ENCODE data around the gene NBEA. TPM values are rescaled to one million over a fixed set of nuclear protein-coding genes. Genes with fewer than 3 reads are reported as not detected.
"Not testable (repeated sequence)": the region's sequence is repeated elsewhere in the genome, so short reads cannot be mapped to it uniquely, and the experiment has no call there.

The NBEA gene
- total RNA-seq, 1 donor from 2014 or later: 10.8 TPM

DNA sequence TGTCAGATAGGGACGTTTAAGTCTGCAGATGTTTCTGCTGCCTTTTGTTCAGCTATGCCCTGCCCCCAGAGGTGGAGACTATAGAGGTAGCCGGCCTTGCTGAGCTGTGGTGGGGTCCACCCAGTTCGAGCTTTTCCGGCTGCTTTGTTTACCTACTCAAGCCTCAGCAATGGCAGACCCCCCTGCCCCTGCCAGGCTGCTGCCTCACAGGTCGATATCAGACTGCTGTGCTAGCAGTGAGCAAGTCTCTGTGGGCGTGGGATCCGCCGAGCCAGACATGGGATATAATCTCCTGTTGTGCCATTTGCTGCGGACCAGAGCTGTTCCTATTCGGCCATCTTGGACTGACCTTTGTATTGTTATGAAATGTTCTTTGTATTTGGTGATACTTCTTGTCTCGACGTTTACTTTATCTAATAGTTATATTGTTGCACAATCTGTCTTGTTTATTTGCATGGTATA is 46.3 kb downstream of the NBEA start:
- Mint-ChIP-seq H3K9me3 (peaks cover 23% of the 10 kb centered on the region), H3K4me1 (no peaks in the 10 kb centered on the region), H3K4me3 (no peak overlapping the region), H3K27ac (ENCODE audit: unreplicated experiment) (no peak overlapping the region), H3K27me3 (ENCODE audit: low read depth) (no peaks in the 10 kb centered on the region), H3K36me3 (ENCODE audit: low read depth) (peaks cover 44% of the 10 kb centered on the region)
- TF ChIP-seq, protein P1, sequence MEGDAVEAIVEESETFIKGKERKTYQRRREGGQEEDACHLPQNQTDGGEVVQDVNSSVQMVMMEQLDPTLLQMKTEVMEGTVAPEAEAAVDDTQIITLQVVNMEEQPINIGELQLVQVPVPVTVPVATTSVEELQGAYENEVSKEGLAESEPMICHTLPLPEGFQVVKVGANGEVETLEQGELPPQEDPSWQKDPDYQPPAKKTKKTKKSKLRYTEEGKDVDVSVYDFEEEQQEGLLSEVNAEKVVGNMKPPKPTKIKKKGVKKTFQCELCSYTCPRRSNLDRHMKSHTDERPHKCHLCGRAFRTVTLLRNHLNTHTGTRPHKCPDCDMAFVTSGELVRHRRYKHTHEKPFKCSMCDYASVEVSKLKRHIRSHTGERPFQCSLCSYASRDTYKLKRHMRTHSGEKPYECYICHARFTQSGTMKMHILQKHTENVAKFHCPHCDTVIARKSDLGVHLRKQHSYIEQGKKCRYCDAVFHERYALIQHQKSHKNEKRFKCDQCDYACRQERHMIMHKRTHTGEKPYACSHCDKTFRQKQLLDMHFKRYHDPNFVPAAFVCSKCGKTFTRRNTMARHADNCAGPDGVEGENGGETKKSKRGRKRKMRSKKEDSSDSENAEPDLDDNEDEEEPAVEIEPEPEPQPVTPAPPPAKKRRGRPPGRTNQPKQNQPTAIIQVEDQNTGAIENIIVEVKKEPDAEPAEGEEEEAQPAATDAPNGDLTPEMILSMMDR (conservative IDR thresholded peaks at IDR 0.05): no peak
- no peak for DNase-seq (ENCODE audit: low read depth, low spot score)

DNA sequence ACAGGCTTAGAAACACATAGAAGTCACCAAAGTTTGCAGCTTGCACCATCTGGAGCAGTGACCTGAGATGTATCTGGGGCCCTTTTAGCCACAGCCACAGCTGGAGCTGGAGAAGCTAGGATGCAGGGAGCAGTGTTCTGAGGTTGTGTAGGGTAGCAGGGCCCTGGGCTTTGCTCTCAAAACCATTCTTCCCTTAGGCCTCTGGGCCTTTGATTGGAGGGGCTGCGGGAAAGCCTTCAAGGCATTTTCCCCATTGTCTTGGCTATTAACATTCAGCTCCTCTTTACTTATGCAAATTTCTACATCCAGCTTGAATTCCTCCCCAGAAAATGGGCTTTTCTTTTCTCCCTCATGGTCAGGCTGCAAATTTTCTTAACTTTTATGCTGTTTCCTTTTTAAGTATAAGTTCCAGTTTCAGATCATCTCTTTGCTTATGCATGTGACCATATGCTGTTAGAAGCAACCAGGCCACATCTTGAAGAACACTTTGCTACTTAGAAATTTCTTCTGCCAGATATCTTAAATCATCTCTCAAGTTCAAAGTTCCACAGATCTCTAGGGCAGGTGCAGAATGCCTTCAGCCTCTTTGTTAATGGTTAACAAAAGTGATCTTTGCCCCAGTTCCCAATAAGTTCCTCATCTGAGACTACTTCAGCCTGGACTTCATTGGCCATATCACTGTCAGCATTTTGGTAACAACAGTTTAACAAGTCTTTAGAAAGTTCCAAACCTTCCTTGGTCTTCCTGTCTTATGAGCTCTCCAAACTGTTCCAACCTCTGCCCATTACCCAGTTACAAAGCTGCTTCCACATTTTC is 48.5 kb downstream of the NBEA start:
- H3K4me1 Mint-ChIP-seq: no peaks in the 10 kb centered on the region
- H3K27me3 Mint-ChIP-seq (ENCODE audit: low read depth): no peaks in the 10 kb centered on the region
- no peak overlapping the region for H3K27ac Mint-ChIP-seq (ENCODE audit: unreplicated experiment)
- H3K36me3 Mint-ChIP-seq (ENCODE audit: low read depth): peaks cover 36% of the 10 kb centered on the region
- no peak overlapping the region for H3K4me3 Mint-ChIP-seq
- H3K9me3 Mint-ChIP-seq: peaks cover 23% of the 10 kb centered on the region
- TF ChIP-seq, protein P1 (conservative IDR thresholded peaks at IDR 0.05): no peak
- no peak for DNase-seq (ENCODE audit: low read depth, low spot score)

DNA sequence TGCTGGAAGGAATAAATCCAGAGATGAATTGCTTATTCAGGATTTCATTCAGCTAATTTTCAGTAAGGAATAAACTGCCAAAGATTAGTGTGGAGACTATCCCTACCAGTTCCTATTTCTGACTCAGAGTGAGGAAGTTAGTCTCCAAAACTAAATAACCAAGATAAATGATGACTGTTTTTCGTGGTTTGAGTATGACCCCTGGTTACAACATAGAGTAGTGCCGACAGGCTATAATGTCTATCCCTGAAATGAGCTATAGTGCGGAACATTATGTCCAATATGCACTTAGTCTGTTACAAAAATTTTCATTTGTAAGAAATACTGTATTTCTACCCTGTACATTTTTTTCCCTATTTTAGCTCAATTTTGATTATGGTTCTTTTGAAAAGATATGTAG is 51.4 kb downstream of the NBEA start:
- Mint-ChIP-seq H3K27ac (ENCODE audit: unreplicated experiment) (no peak overlapping the region), H3K9me3 (peaks cover 15% of the 10 kb centered on the region), H3K36me3 (ENCODE audit: low read depth) (peaks cover 23% of the 10 kb centered on the region), H3K27me3 (ENCODE audit: low read depth) (no peaks in the 10 kb centered on the region), H3K4me1 (no peaks in the 10 kb centered on the region), H3K4me3 (no peak overlapping the region)
- TF ChIP-seq, protein P1 (conservative IDR thresholded peaks at IDR 0.05): no peak
- no peak for DNase-seq (ENCODE audit: low read depth, low spot score)

DNA sequence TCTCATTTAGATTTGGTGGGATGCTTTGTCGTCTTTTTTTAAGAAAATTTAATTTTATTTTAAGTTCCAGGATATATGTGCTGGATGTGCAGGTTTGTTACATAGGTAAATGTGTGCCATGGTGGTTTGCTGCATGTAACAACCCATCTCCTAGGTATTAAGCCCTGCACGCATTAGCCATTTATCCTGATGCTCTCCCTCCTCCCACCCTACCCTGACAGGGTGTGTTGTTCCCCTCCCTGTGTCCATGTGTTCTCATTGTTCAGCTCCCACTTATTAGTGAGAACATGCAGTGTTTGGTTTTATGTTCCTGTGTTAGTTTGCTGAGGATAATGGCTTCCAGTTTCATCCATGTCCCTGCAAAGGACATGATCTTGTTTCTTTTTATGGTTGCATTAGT is 61.7 kb downstream of the NBEA start:
- H3K4me3 Mint-ChIP-seq; DNase-seq (ENCODE audit: low read depth, low spot score); H3K36me3 Mint-ChIP-seq (ENCODE audit: low read depth); H3K27ac Mint-ChIP-seq (ENCODE audit: unreplicated experiment); H3K4me1 Mint-ChIP-seq; H3K27me3 Mint-ChIP-seq (ENCODE audit: low read depth); H3K9me3 Mint-ChIP-seq: not testable (repeated sequence)

DNA sequence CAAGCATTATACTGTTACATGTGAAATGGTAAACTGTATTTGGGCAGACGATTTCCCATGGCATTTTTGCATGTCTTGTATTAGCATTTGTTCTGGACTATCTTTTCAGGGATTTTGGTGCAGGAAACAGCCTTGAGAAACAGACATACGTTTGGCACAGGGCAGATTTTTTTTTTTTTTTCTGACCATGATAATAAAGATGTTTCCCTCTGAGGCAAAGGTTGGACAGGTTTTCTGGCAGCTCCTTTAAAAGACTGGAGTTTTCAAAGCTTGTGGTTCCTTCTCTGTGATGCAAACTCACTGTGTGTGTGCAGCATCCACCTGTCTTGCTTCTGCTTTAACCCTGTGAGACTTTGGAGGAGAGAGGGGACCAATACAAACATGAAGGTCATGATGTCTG is 63.0 kb downstream of the NBEA start:
- TF ChIP-seq, protein P1 (conservative IDR thresholded peaks at IDR 0.05): no peak
- H3K36me3 Mint-ChIP-seq (ENCODE audit: low read depth): no peaks in the 10 kb centered on the region
- DNase-seq (ENCODE audit: low read depth, low spot score): no peak
- peaks cover 4% of the 10 kb centered on the region for H3K9me3 Mint-ChIP-seq
- H3K27me3 Mint-ChIP-seq (ENCODE audit: low read depth): no peaks in the 10 kb centered on the region
- H3K4me3 Mint-ChIP-seq: no peak overlapping the region
- H3K4me1 Mint-ChIP-seq: peaks cover 3% of the 10 kb centered on the region
- H3K27ac Mint-ChIP-seq (ENCODE audit: unreplicated experiment): no peak overlapping the region

DNA sequence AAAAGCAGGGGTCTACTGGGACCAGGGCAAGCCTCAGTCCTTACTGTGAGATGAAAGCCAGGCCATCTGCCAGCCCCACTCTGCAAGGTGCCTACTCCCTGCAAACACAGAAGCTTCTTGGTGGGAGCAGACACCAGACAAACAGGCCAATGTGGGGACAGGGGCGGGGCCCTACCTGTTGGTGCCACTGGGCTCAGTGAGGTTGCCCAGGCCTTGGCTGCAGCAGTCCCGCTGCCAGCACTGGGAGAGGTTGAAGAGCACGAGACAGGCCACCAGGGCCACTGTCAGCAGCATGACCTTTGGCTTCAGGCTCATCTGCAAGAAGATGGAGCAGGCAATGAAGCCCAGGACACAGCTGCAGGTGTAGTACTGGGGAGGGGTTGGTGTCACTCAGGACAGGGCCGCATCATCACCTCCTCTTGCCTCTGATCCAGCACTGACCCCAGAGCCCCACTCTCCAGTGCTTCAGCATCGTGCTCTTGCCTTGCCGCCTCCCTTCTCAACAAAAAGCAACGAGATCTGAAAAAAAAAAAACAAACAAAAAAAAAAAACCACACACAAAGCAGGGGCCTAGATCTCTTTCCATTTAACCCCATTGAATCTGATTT is 72.6 kb downstream of the NBEA start:
- no peak overlapping the region for H3K4me3 Mint-ChIP-seq
- TF ChIP-seq, protein P1 (conservative IDR thresholded peaks at IDR 0.05): no peak
- H3K27ac Mint-ChIP-seq (ENCODE audit: unreplicated experiment): no peak overlapping the region
- H3K27me3 Mint-ChIP-seq (ENCODE audit: low read depth): no peaks in the 10 kb centered on the region
- no peak for DNase-seq (ENCODE audit: low read depth, low spot score)
- H3K36me3 Mint-ChIP-seq (ENCODE audit: low read depth): peaks cover 2% of the 10 kb centered on the region
- peaks cover 4% of the 10 kb centered on the region for H3K9me3 Mint-ChIP-seq
- H3K4me1 Mint-ChIP-seq: peaks cover 19% of the 10 kb centered on the region
